HL-60 (cell line): Measurements from ENCODE around the gene CFAP58.

Experiments used
- DNase-seq, 2 experiments: peaks; one replicate each; pipeline ENCODE4 v3.0.0-alpha.2; 2010 to 2020; ENCODE audit warnings: low read depth in 1 of 2, low spot score in 1 of 2
- H3K27ac ChIP-seq: fragments of 250-450 bp; sonication (Bioruptor Pico); replicated peaks from 2 replicates; pipeline ENCODE4 v1.5.1; 2020; ENCODE audit warnings: mild to moderate bottlenecking, moderate library complexity
- H3K27me3 ChIP-seq: fragments of 250-450 bp; sonication (Bioruptor Pico); 2 replicates; pipeline ENCODE4 v1.5.1; 2021; ENCODE audit warnings: mild to moderate bottlenecking, moderate library complexity; ENCODE audit not compliant: insufficient read depth, poor library complexity, severe bottlenecking
- H3K4me3 ChIP-seq: replicated peaks from 2 replicates; pipeline ENCODE4 v1.5.1; 2011; ENCODE audit warnings: mild to moderate bottlenecking, control low read depth, low read length; ENCODE audit not compliant: insufficient read depth
- CTCF ChIP-seq: IDR thresholded peaks from one replicate; pipeline ENCODE4 v1.5.1; 2011; ENCODE audit warnings: low read length, control low read depth, inconsistent platforms; ENCODE audit not compliant: insufficient read depth
- GABPA ChIP-seq: IDR thresholded peaks from 2 replicates; pipeline ENCODE4 v1.6.1; 2012; ENCODE audit warnings: low read depth
- POLR2AphosphoS5 ChIP-seq: IDR thresholded peaks from 2 replicates; pipeline ENCODE4 v1.6.1; 2012; ENCODE audit warnings: low read depth
- REST ChIP-seq: IDR thresholded peaks from 2 replicates; pipeline ENCODE4 v1.6.1; 2012; ENCODE audit warnings: low read depth; ENCODE audit not compliant: insufficient replicate concordance
- SPI1 ChIP-seq: IDR thresholded peaks from 2 replicates; pipeline ENCODE4 v1.6.1; 2012; ENCODE audit warnings: low read depth, mild to moderate bottlenecking, borderline replicate concordance

CFAP58 gene

GRCh38 chr10:104487794-104488438 is 134.3 kb downstream of the CFAP58 start:
- TF ChIP-seq SPI1, result no peak
- no peak for TF ChIP-seq CTCF
- TF ChIP-seq REST, result no peak
- no peak for TF ChIP-seq GABPA
- TF ChIP-seq POLR2AphosphoS5, result no peak
- H3K27me3 ChIP-seq, result peaks cover 6% of the 10 kb centered on the region
- H3K27ac ChIP-seq, result no peak overlapping the region
- no peak for DNase-seq
- H3K4me3 ChIP-seq, result no peak overlapping the region

GRCh38 chr10:104488439-104488832 is 134.8 kb downstream of the CFAP58 start:
- no peak overlapping the region for H3K27ac ChIP-seq
- peaks cover 1% of the 10 kb centered on the region for H3K27me3 ChIP-seq
- no peak overlapping the region for H3K4me3 ChIP-seq
- no peak for DNase-seq
- TF ChIP-seq POLR2AphosphoS5, result no peak
- TF ChIP-seq REST, result no peak
- TF ChIP-seq SPI1, result no peak
- TF ChIP-seq CTCF, result no peak
- no peak for TF ChIP-seq GABPA

DNA sequence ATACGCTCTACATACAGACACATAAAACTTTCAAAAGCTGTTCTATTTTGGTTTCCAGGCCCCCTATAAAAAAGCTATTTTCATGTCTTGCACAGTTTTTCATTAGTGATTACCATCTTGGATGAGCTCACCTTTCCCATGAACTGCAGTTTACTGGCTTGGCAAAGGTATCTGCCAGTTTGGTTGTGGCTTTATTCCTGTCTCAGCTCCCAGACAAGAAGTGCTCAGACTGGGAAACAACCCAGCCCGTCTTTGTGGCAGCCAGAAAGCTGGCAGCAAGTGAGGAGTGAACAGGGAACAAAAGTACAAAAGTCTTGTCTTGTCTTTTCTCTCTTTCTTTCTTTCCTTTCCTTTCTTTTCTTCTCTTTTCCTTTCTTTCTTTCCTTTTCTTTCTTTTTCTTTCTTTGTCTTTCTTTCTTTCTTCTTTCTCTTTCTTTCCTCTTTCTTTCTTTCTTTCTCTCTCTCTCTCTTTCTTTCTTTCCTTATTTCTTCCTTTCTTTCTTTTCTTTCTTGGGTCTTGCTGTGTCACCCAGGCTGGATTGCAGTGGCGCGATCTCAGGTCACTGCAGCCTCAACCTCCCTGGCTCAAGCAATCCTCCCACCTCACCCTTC is 138.8 kb downstream of the CFAP58 start:
- no peak overlapping the region for H3K27ac ChIP-seq
- no peak for TF ChIP-seq SPI1
- DNase-seq, result no peak
- H3K27me3 ChIP-seq, result no peaks in the 10 kb centered on the region
- no peak overlapping the region for H3K4me3 ChIP-seq

GRCh38 chr10:104498347-104499081 is 144.9 kb downstream of the CFAP58 start:
- no peak for DNase-seq
- Histone ChIP-seq H3K27ac (no peak overlapping the region), H3K4me3 (no peak overlapping the region), H3K27me3 (peaks cover 9% of the 10 kb centered on the region)
- TF ChIP-seq POLR2AphosphoS5 (no peak), REST (no peak)
